Dermis blood vessel endothelial cell (primary cell): ENCODE results near the gene NFE2L2. TPM values are rescaled to one million over a fixed set of nuclear protein-coding genes. Genes with fewer than 3 reads are reported as not detected.
"Not testable (repeated sequence)": the region's sequence is repeated elsewhere in the genome, so short reads cannot be mapped to it uniquely, and the experiment has no call there.

Experiments
- DNase-seq: peaks from one replicate; pipeline ENCODE4 v3.0.0; 2010
- total RNA-seq: library from RNA; depleted of rRNA; stranded (reverse); fragments of >200 nt; gene quantifications from 2 replicates; pipeline ENCODE4 v1.2.3, GENCODE V29; 2014

The NFE2L2 gene
- total RNA-seq, 1 donor from 2014 or later = 57.9 TPM

DNA sequence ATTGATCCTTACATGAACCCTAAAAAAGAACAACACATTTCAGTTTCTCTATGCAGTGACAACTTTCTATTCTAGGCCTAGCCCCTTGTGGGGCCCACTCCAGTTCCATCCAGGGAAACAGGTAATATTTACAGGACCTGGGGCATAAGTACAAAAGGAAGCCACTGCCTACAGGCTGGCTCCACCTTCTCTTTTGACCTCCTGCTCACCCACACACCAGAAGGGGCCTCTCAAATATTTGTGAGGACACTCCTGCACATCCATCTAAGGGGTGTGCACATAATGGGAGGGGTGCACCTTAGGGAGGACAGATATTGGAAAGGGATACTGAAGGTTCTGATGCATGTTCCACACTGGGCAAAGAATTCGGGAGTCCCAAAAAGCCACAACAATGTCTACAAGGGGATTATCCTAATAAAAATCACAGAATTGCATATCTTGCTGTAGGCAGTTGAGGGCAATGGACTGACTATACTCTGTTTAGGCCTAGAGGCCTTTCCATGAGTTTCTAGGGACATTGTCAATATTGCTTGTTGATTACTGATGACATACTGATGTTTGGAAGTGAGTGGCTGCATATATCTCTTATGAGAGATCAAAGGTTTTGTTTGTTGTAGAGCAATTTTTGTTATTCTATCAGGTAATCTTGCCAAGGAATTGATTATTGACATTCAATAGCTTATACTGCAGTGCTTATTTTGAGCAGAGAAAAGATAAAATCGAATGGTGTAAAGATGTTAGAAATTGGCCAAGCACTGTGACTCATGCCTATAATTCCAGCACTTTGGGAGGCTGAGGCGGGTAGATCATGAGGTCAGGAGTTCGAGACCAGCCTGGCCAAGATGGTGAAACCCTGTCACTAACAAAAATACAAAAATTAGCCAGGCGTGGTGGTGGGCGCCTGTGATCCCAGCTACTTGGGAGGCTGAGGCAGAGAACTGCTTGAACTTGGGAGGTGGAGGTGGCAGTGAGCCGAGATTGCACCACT, 75.8 kb downstream of the NFE2L2 start:
- no peak for DNase-seq

DNA sequence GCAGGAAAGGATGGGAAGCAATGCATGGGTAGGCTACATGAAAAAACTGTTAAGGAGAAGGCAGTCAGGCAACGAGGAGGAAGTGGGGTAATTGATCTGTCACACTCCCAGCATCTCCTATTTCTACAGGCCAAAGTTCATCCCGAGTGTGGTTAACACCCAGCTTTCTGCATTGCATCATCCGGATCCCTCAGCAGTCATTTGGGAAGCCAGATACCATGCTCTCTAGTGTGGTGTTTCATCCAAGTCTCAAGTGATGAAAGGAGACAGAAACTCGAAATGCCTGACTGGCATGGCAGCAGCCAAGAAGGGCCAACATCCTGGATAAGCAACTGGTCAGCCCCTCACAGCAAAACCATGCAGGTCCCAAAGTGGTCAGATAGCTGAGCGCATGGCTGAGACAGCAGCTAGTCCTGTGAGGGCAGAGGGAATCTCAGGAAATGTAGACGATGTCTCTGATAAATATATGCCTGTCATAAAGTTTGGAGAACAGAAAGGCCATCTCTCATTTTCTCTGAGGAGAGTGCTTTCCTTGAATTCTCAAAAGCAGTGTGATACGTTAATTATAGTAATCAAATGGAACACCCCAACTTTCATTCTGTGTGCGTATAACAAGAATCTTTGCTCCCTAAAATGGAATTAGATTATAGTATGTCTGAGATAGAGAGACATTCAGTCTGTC, 76.8 kb downstream of the NFE2L2 start:
- DNase-seq = no peak

DNA sequence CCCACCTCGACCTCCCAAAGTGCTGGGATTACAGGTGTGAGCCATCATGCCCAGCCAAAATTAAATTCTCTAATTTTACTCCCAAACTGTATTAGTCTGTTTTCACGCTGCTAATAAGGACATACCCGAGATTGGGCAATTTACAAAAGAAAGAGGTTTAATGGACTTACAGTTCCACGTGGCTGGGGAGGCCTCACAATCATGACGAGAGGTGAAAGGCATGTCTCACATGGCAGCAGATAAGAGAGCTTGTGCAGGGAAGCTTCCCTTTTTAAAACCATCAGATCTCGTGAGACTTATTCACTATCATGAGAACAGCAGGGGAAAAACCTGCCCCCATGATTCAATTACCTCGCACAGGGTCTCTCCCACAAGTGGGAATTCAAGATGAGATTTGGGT, 78.5 kb downstream of the NFE2L2 start:
- not testable (repeated sequence) for DNase-seq

DNA sequence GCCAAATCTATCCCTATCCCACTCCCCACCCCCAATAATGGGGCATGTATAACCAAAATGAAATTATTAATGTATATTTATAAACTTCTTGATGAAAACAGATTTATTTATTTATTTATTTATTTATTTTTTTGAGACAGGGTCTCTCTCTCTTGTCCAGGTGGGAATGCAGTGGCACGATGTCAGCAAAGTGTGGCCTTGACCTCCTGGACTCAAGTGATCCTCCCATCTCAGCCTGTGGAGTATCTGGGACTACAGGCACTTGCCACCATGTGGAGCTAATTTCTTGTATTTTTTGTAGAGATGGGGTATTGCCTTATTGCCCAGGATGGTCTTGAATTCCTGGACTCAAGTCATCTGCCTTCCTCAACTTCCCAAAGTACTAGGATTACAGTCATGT, 79.9 kb downstream of the NFE2L2 start:
- no peak for DNase-seq

DNA sequence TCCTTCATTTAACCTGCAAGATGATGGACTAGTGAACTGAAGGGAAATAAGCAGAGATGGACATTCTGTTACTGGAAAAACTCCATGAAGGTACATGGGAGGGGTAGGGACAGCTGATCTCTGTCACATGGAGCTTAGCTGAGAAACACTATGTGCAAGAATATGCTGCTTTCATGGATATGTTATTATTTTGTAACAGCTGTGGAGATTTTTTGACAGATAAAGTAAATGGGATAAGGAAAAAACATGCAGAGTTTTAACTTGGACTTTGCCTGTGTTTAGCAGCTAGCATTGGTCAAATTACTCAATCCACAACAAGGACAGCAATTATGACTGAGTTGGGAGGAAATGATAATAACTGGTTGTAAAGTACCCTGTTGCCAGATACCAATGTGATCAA, 80.7 kb downstream of the NFE2L2 start:
- DNase-seq = no peak

Other genes with a start within 250 kb of the NFE2L2 start
- 40.7 and 83.4 TPM in 2 replicates for gene HNRNPA3, start 51.9 kb downstream of the NFE2L2 start, total RNA-seq
- gene AGPS, start 128.0 kb upstream of the NFE2L2 start, total RNA-seq = 96.8 and 108 TPM in 2 replicates